Kidney (tissue), 14 donors: ENCODE results near the gene MPHOSPH8. TPM values are rescaled to one million over a fixed set of nuclear protein-coding genes. Genes with fewer than 3 reads are reported as not detected.
"Not testable (repeated sequence)": the region's sequence is repeated elsewhere in the genome, so short reads cannot be mapped to it uniquely, and the experiment has no call there.

Experiments used
- DNase-seq, 5 donors: peaks; one replicate each; pipeline ENCODE4 v3.0.0-alpha.2; 2013 to 2020
- FAIRE-seq: peaks from 2 replicates; lab custom pipeline; 2012; peaks lifted over from hg19 to GRCh38; lab: Jason Lieb, UNC
- H3K27ac ChIP-seq, 2 donors: one replicate each; pipeline ENCODE4 v1.7.0; 2013; ENCODE audit warnings: low read depth in 2 of 2, low read length in 2 of 2, inconsistent platforms in 1 of 2
- H3K27me3 ChIP-seq: one replicate; pipeline ENCODE4 v1.7.1; 2013; ENCODE audit warnings: low read length, inconsistent platforms; ENCODE audit not compliant: control insufficient read depth, insufficient read depth
- H3K36me3 ChIP-seq, 3 donors: one replicate each; pipeline versions ENCODE4 v1.7.0 to v1.7.1; 2013; ENCODE audit warnings: low read length in 3 of 3, control low read depth in 1 of 3, inconsistent platforms in 1 of 3; ENCODE audit not compliant: insufficient read depth in 3 of 3, control insufficient read depth in 2 of 3
- H3K4me1 ChIP-seq, 3 donors: one replicate each; pipeline versions ENCODE4 v1.7.0 to v1.7.1; 2013; ENCODE audit warnings: low read length in 3 of 3, inconsistent platforms in 1 of 3, low read depth in 1 of 3; ENCODE audit not compliant: control insufficient read depth in 2 of 3, insufficient read depth in 2 of 3
- H3K4me3 ChIP-seq, 3 donors: one replicate each; pipeline versions ENCODE4 v1.7.0 to v1.8.1; 2013; ENCODE audit warnings: low read length in 3 of 3, control low read depth in 1 of 3, inconsistent platforms in 1 of 3
- H3K9ac ChIP-seq, 3 donors: one replicate each; pipeline versions ENCODE4 v1.7.0 to v1.7.1; 2013; ENCODE audit warnings: low read length in 3 of 3, control low read depth in 1 of 3, inconsistent platforms in 1 of 3
- H3K9me3 ChIP-seq, 3 donors: one replicate each; pipeline versions ENCODE4 v1.7.0 to v1.7.1; 2013; ENCODE audit warnings: low read length in 3 of 3, control low read depth in 1 of 3, inconsistent platforms in 1 of 3; ENCODE audit not compliant: control insufficient read depth in 2 of 3, insufficient read depth in 1 of 3
- CTCF ChIP-seq: IDR thresholded peaks from 3 replicates; pipeline ENCODE4 v1.5.1; 2012; ENCODE audit warnings: mild to moderate bottlenecking, moderate library complexity, borderline replicate concordance; ENCODE audit not compliant: insufficient read depth; ENCODE audit errors: extremely low read depth
- intact Hi-C: fragments of 100-400 bp; cut with DNase I; formaldehyde crosslinking; loops from one replicate; pipeline ENCODE4 v1.11.1; 2022
- polyA plus RNA-seq: library from polyadenylated mRNA; stranded (reverse); fragments of 350-450 nt; fragmentation: Illumina TruSeq; extraction: RNeasy Lipid Tissue Mini Kit (QIAGEN cat#74804); gene quantifications from one replicate; pipeline ENCODE4 v1.2.3, GENCODE V29; 2014; ENCODE audit warnings: low read depth, low replicate concordance; ENCODE audit not compliant: insufficient read depth
- total RNA-seq: library from RNA; stranded (reverse); fragmentation: NEBNext Ultra II Directional; extraction: Animal tissue kit (Norgen Biotek cat#: 25700); gene quantifications from one replicate; pipeline ENCODE4 v1.2.1, GENCODE V29; 2021
- donor health status: control.
- donor health status: control.
- donor health status: control.
- donor health status: control.
- donor health status: control.
- donor health status: DM: yes; HTN: yes; CAD: no.
- donor health status: Normal renal cell carcinoma (clear cell type).

Gene MPHOSPH8
- total and polyA plus RNA-seq, 2 donors from 2014 or later: 23.1 to 35.6 TPM

- Histone ChIP-seq H3K36me3 (no peaks in the 10 kb centered on the region), H3K27ac (peak overlapping the region; percentile 91 to 95), H3K4me1 (peaks cover 0 to 6% (median 4%) of the 10 kb centered on the region in 3 donors), H3K9me3 (no peaks in the 10 kb centered on the region), H3K9ac (peak overlapping the region; percentile 37 to 65 (median 59)), H3K4me3 (peak overlapping the region; percentile 53 to 89 (median 72)), H3K27me3 (no peaks in the 10 kb centered on the region)
- intact Hi-C loops: no loop called here
- TF ChIP-seq CTCF: no peak
- FAIRE-seq: no peak
- no peak for DNase-seq
Measured at GRCh38 chr13:19632915-19633478, 462 bp upstream of the MPHOSPH8 start.

- H3K4me1 ChIP-seq: peaks cover 0 to 6% (median 4%) of the 10 kb centered on the region in 3 donors
- FAIRE-seq (no peak), DNase-seq (peak in 2 of 5 donors; percentile 43 to 61)
- H3K9ac ChIP-seq: peak overlapping the region; percentile 65 to 100 (median 75)
- peak overlapping the region; percentile 89 to 100 (median 89) for H3K4me3 ChIP-seq
- intact Hi-C loops: no loop called here
- H3K27ac ChIP-seq: peak overlapping the region; percentile 91 to 95
- H3K36me3 ChIP-seq: no peaks in the 10 kb centered on the region
- no peaks in the 10 kb centered on the region for H3K9me3 ChIP-seq
- TF ChIP-seq CTCF: no peak
- H3K27me3 ChIP-seq: no peaks in the 10 kb centered on the region
Measured at GRCh38 chr13:19634256-19634740, 839 bp downstream of the MPHOSPH8 start.

- H3K4me1 ChIP-seq, intact Hi-C loops, H3K27me3 ChIP-seq, H3K36me3 ChIP-seq, H3K9me3 ChIP-seq, FAIRE-seq, DNase-seq, H3K27ac ChIP-seq, H3K9ac ChIP-seq: not testable (repeated sequence)
- H3K4me3 ChIP-seq: peak overlapping the region in 2 of 3 donors; percentile 17 to 89
Measured at GRCh38 chr13:19635926-19636325, 2.5 kb downstream of the MPHOSPH8 start.

- no peak for TF ChIP-seq CTCF
- Histone ChIP-seq H3K4me1 (no peaks in the 10 kb centered on the region), H3K36me3 (peaks cover 5 to 22% (median 7%) of the 10 kb centered on the region in 3 donors), H3K9me3 (no peaks in the 10 kb centered on the region), H3K4me3 (no peak overlapping the region), H3K27ac (no peak overlapping the region), H3K9ac (no peak overlapping the region), H3K27me3 (no peaks in the 10 kb centered on the region)
- FAIRE-seq: no peak
- DNase-seq: no peak
- intact Hi-C loops: no loop called here
Measured at GRCh38 chr13:19643652-19644051, 10.2 kb downstream of the MPHOSPH8 start.
